ENCODE results near the gene CUL1.

The CUL1 gene

DNA sequence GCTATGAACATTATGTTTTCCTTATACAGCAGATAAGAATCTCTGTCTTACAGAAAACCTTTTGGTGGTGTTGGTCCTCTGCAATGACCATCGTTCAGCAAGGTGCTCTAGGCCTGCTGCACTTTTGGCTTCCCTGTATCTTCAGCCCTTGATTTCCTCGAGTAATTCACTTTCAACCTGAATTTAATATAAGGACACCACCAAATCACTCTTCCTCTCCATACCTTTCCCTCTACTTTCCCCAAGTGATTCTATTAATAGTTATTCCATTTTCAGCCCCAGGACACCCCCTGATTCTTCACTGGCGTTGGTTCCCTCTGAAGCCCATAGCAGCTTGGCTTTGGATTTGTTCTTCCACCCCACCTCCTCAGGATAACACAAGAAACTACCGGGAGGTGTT, 113.2 kb downstream of the CUL1 start:
- DNase-seq, result no peak

DNA sequence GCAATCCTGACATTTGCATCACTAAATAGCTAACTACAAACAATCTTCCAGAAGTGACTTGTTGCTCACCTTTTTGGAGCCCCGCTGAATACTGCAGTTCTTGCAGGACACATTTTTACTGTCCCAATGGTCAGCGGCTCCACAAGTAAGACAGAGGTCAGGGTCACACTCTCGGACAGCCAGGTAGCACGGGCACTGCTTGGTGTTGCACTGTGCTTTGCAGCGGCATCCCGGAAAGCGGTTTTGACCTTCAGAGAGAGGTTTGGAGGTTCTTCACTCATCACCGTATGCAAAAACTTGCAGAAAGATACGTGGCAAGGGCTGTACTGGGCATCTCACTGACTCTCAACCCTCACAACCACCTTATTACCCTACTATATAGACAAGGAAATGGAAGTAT, 115.2 kb downstream of the CUL1 start:
- DNase-seq, result no peak

DNA sequence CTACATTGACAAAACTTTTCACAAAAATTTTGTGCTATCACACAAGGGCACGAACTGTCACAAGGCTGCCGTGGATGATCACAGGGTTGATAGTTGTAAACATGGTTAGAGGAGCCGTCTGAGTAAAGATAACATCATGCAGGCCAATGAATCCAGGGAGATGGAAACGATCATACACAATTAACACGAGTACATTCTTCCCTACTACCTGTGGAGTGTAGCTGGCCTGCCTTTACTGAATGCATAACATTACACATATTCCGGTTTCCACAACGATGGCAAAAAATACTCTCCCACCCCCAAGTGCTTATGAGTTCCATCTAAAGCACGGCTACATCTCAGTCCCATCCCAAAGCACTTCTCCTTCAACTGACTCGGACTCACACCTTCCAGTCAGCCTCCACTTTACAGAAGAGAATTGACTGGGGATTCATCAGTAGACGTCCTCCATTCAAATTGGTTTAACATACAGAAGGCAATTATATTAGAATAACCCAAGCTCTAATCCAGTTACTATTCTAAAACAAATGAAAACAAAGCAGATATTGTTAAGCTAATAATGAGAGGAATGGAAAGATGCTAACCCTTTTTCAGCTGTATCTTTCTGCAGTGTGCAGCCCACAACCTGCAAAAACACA, 116.3 kb downstream of the CUL1 start:
- no peak for DNase-seq

DNA sequence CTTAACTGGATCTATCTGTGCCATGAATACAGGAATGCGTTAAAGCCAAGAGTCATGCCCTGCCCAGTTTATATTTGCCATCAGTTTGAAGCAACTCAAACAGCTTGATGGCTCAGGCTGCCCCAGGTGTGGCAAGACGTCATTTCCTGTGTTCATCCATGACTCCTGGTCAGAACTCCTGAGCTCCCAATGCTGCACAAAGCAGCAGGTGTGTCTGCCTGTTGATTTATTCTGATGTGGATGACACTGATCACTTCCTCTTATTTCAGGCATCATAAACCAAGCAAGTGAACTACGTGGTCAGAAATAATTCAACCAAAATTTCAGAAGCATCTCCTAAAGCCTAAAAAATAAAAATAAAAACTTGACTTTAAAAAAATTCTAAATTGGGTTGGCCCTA, 116.9 kb downstream of the CUL1 start:
- DNase-seq, result no peak

DNA sequence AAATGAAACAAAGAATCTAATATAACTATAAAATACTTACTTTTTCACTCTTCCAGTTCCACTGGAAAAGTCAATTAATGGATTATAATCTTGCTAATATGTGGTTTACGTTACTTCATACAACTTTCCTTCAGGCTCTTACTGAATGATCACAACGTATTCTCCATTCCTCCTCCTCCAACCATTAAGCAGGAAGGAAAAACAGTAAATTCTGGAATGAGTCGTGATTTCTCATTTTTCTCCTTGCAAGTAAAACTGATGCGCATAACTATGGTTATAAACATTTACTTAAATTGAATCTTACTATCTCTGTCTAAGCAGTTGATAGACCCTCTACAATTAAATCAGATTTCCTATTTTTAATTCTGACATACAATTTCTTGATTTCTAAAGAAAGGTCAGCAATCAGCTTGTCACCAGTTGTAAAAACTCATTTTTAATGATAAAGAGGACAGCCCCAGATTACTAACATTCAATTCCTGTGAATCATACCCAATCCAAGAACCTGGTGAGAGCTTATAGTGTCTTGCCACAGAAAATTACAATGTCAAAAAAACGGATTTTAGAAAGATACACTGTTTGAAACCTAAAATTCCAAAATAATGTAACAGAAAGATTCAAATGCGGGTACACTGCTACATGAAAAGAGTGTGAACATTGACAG, 121.1 kb downstream of the CUL1 start:
- no peak for DNase-seq

DNA sequence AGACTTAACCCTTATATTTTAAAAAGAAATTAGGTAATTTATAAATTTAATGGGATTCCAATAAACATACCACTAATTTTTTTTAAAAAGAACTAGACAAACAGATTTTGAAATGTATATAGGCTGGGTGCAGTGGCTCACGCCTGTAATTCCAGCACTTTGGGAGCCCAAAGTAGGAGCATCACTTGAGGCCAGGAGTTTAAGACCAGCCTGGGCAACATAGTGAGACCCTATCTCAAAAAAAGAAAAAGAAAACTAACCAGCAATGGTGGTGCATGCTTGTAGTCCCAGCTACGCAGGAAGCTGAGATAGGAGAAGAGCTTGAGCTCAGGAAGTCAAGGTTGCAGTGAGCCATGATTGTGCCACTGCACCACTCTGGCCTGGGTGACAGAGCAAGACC, 122.7 kb downstream of the CUL1 start:
- no peak for DNase-seq

DNA sequence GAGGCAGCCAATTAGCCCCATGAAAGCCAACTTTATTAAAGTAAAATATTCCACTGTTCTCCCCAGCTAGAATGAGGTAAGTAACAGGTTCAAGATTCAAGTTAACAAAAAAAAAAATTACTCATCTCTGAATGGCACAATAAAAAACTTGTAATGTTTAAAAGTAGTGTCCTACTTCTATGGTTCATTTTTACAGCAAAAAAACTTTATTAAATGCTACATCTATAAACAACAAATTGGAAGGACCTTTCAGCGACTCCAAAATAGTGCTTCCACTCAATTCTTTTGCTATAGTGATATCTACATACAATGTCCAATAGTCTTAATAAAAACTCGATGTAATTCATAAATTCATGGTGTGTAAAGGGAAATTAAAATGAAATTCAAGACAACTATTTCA, 126.2 kb downstream of the CUL1 start:
- DNase-seq, result no peak

DNA sequence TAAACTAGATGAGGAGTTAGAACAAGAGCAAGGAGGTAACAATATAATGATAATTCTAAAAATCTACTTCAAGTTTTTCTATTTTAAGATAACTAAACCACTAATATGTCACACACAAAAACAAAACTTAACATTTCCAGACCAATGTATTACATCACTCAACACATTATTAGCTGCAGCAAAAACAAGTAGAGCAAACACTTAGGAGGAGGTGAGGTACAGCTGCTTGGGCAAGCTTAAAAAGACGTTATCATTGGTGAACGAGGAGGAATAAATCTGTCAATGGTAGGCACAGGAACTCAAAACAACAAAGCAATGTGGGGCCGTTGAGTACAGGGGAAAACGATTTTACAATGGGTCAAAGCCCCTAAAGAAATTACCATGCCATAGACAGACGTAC, 126.6 kb downstream of the CUL1 start:
- no peak for DNase-seq

DNA sequence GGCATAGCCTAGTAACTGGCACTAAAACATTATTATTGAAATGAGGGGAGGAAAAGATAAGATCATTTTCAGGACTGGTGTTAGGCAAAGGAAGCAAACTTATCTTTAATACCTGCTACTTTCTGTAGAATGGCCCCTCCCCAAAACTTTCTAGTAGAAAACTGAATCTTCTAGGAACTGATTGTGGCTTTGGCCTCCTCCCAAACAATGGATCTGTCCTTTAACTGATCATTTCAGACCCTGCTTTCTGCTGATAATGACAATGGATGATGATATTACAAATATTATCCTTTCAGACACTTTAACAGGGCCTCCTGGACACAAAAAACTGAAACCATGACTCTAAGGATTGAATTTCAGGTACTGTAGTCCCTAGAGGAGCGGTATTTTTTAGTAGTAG, 130.3 kb downstream of the CUL1 start:
- DNase-seq, result no peak

DNA sequence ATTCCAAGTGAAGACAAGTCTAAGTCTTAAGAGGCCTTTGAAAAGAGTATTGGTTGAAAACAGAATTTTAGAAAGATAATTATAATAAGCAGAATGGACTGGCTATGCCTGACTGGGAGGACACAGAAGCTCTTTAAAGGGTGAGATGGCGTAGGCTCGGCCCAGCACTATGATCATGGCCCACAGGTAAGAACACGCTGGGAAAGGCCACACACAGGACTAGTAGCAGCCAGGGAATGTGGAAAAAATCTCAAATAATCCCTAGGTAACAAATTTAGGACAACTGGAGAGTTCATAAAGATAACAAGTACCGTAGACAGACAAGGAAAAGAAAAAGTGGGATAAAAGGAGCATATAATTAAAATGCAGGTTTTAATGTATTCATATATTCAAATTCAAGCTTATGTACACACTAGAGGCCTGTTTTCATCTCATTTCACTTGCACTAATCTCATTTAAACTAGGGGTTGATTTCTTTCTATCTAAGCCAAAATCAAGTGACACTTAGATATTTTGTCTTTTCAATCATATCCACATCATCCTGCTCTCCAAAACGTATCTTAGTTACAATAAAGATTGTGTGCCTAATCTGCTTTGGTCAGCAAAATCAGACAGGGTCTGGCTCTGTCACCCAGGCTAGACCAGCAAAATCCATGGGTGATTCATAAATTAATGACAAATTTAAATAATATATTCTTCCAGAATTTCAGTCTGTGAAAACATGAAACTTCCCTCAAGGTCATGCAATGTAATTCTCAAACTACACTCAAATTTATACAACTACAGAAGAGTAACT, 132.4 kb downstream of the CUL1 start:
- no peak for DNase-seq

DNA sequence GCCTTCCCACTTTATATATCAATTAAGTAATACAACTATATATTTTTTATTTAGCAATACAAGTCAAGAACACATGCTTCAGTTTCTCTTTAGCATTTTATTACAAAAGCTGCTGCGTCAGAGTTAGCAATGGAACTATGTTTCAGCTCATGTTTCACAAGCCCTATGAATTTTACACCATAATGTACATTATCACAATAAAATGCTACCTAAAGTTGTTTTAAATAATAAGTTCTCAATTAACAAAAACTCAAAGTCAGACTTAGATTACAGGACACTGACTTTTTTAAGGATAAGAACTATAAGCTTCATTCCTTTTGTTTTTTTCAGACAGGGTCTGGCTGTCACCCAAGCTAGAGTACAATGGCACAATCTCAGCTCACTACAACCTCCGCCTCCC, 133.1 kb downstream of the CUL1 start:
- no peak for DNase-seq

DNA sequence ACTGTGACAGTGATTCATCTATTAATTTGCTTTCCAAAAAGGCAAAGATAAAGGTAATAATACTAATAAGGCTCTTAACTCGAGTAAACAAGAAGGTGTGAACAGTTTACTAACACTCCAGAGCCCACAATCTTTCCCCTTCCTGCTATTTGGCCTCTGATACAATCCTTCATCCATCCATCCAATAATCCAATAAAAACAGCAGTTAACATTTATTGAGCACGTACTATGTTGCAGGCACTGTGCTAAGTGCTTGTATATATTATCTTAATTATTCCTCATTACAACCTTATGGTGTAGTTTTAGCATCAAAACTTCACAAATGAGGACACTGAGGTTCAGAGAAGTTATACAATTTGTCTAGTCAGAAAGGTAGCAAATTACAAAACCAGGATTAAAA, 135.9 kb downstream of the CUL1 start:
- DNase-seq, result no peak

DNA sequence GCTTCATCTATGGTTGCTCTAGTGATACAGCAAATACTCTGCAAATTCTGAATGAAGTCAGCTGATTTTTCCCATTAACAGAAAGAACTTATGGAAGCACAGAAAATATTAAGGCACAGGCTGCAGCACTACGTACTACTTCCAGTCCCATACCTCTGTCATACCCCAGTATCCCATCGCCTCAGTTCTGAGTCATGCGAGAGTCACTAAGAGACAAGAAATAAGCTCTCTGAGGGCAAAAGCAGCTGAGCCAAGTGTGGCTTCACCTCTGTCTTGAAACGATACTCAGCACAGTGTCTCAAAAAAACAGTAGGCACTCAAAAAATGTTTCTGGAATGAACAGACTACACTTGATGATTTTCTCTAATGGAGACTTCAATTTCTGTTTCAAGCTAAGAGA, 137.2 kb downstream of the CUL1 start:
- no peak for DNase-seq

DNA sequence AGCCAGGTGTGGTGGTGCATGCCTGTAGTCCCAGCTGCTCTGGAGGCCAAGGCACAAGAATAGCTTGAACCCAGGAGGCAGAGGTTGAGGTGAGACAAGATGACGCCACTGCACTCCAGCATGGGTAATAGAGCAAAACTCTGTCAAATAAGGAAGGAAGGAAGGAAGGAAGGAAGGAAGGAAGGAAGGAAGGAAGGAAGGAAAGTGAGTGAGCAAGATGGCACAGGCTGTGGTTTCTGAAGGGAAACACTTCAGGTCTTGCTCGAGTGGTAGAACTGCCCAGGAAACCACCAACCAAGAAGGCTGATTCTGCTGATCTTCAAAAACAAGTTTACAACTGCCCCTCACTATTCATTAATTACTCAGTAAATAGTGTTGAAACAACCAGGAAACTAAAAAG, 140.2 kb downstream of the CUL1 start:
- no peak for DNase-seq

DNA sequence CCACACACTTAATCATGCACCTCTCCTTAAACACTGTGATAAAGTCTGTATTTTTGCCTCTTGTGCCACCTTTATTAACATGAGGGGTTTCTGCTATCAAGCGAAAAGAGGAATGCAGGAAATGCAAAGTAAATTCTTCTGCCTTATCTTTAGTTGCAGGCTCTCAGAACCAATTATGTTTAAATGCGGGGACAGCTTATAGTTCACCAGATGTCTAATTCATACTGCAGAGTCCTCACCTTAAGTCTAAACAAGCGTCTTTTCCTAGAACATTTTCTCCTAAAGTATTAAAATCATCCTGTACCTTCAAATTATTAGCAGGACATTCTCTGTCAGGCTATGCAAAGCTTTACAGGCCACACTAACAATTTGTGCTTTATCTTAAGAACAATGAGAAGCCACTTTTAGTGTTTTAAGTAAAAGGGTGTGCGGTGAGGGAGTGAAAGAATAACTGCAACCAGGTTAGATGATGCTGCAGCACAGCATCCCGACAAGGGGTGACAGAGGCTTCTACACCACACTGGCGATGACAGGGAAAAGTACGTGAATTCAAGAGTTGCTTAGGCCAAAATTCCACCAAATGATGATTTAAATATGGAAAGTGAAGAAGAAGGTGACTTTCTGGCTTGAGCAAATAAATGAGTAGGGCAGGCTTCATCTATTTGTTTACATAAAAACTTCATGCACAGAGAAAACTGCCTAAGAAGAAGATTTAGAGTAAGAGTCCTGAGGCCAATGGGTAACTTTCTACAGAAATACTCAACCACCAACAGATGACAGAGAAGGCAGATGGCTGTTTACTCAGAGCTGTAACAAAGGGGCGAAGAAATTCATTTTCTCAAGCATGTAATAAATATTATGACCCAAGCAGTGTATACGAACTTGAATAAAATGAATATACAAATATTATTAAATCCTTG, 149.4 kb downstream of the CUL1 start:
- DNase-seq, result no peak

DNA sequence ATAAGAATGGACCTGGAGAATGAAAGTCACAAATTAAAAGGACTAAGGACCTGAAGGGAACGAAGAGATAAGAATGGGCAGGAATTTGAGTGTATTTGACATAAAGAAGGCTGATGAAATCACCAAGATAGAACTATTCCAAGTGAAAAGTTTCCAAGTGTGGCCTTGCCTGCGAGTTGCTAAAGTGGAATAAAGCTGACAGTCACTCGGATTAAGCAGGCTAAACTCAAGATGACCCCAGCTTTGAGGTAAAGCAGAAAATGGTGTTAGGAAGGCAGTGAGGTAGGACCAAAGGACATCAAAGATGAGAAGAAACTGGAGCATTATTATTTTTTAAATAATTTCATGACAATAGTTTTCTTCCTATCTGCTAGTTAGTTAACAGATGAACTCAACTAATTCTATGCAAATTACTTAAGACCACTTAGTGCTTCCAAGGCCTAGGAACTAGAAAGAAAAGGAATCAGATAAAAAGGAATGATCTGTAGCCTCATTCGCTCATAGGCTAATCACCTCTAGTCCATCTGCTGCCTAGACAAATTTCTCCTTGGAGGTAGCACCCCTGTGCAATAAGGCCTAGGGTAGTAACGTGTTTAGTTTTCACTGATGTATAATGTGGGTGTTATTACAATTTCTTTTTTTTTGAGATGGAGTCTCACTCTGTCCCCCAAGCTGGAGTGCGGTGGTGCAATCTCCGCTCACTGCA, 150.8 kb downstream of the CUL1 start:
- DNase-seq, result no peak

DNA sequence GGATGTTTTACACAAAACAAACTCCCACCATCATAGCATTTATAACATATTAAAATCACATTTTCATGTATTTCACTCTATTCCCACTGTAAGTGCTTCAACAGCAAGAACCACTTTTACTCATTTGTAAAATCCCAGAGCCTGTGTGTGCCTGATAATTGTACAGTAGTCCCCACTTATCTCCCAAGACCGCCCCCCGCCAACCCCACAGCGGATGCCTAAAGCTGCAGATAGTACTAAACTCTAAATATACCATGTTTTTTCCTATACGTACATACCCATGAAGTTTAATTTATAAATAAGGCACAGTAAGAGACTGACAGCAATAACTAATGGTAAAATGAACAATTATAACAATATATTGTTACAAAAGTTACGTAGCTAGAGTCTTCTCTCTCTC, 151.9 kb downstream of the CUL1 start:
- DNase-seq, result no peak

Measured in NCI-H2171 (cell line).